NAMALWA (cell line): ENCODE data around the gene LNPEP.

ENCODE experiments used
- DNase-seq: peaks from one replicate; pipeline ENCODE4 v3.0.0-alpha.2; 2015; ENCODE audit warnings: low spot score

Gene LNPEP

GRCh38 chr5:96935559-96936430, at the start of gene LNPEP:
LNPEP (plus strand) TSS chr5:96936080; CDS start chr5:96936156, 76 bp downstream.
- DNase-seq, result peak; percentile 96

- no peak for DNase-seq
Measured at GRCh38 chr5:96893342-96893741, 42.5 kb upstream of the LNPEP start.

GRCh38 chr5:96896276-96896675, 39.6 kb upstream of the LNPEP start:
- DNase-seq, result peak; percentile 56

- peak; percentile 85 for DNase-seq
Measured at GRCh38 chr5:96896806-96897205, 39.1 kb upstream of the LNPEP start.

- no peak for DNase-seq
Measured at GRCh38 chr5:96901384-96901783, 34.5 kb upstream of the LNPEP start.

GRCh38 chr5:96901841-96902240, 34.0 kb upstream of the LNPEP start:
- DNase-seq, result no peak

GRCh38 chr5:96902876-96903275, 33.0 kb upstream of the LNPEP start:
- no peak for DNase-seq

- DNase-seq, result no peak
Measured at GRCh38 chr5:96903300-96903699, 32.6 kb upstream of the LNPEP start.

GRCh38 chr5:96904054-96904931, 31.6 kb upstream of the LNPEP start:
- no peak for DNase-seq

GRCh38 chr5:96905864-96906263, 30.0 kb upstream of the LNPEP start:
- DNase-seq, result no peak

GRCh38 chr5:96909003-96909402, 26.9 kb upstream of the LNPEP start:
- DNase-seq, result no peak

- no peak for DNase-seq
Measured at GRCh38 chr5:96909435-96909834, 26.4 kb upstream of the LNPEP start.

- DNase-seq, result no peak
Measured at GRCh38 chr5:96911139-96911538, 24.7 kb upstream of the LNPEP start.

GRCh38 chr5:96913233-96913632, 22.6 kb upstream of the LNPEP start:
- no peak for DNase-seq

GRCh38 chr5:96919754-96920197, 16.1 kb upstream of the LNPEP start:
- DNase-seq, result no peak

- DNase-seq, result no peak
Measured at GRCh38 chr5:96920744-96921355, 15.0 kb upstream of the LNPEP start.

- peak; percentile 42 for DNase-seq
Measured at GRCh38 chr5:96922499-96923244, 13.2 kb upstream of the LNPEP start.

- no peak for DNase-seq
Measured at GRCh38 chr5:96924016-96924443, 11.8 kb upstream of the LNPEP start.

- DNase-seq, result no peak
Measured at GRCh38 chr5:96926276-96926675, 9.6 kb upstream of the LNPEP start.

GRCh38 chr5:96927008-96927407, 8.9 kb upstream of the LNPEP start:
- no peak for DNase-seq

GRCh38 chr5:96928931-96929708, 6.8 kb upstream of the LNPEP start:
- peak; percentile 24 for DNase-seq
